ENCODE data around the gene SPECC1. TPM values are rescaled to one million over a fixed set of nuclear protein-coding genes. Genes with fewer than 3 reads are reported as not detected.

SPECC1 gene
- total and polyA plus RNA-seq, 8 donors = 6.1 to 38.3 (median 7.1) TPM

GRCh38 chr17:20273741-20274500 is 264.8 kb downstream of the SPECC1 start:
- Histone ChIP-seq H3K27me3 (no peaks in the 10 kb centered on the region), H3K4me3 (no peak overlapping the region), H3K36me3 (no peaks in the 10 kb centered on the region), H3K4me1 (no peaks in the 10 kb centered on the region), H3K9me3 (no peaks in the 10 kb centered on the region), H3K27ac (no peak overlapping the region)
- TF ChIP-seq, protein P1, sequence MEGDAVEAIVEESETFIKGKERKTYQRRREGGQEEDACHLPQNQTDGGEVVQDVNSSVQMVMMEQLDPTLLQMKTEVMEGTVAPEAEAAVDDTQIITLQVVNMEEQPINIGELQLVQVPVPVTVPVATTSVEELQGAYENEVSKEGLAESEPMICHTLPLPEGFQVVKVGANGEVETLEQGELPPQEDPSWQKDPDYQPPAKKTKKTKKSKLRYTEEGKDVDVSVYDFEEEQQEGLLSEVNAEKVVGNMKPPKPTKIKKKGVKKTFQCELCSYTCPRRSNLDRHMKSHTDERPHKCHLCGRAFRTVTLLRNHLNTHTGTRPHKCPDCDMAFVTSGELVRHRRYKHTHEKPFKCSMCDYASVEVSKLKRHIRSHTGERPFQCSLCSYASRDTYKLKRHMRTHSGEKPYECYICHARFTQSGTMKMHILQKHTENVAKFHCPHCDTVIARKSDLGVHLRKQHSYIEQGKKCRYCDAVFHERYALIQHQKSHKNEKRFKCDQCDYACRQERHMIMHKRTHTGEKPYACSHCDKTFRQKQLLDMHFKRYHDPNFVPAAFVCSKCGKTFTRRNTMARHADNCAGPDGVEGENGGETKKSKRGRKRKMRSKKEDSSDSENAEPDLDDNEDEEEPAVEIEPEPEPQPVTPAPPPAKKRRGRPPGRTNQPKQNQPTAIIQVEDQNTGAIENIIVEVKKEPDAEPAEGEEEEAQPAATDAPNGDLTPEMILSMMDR (IDR thresholded peaks at IDR 0.05) = no peak
- no peak for ATAC-seq
- no peak for DNase-seq
- intact Hi-C loops (cut with DNase I) = no loop called here

DNA sequence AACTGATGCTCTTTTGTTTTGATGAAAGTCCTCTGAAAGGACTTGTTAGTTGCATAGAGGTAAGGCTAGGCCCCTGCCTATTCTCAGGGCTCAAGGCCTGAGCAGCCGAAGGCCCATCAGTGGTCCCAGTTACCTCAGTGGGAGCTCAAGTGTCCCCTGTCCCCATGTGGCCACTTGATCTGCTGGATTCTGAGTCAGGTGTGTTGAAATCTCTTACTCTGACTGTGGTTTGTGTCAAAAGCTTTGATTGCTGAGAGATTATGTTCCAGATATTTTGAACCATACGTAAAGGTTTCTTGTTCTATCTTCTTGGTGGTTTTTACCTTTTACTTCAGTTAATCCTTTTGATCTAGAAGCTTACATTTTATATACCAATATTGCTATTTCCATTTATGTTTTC is 266.5 kb downstream of the SPECC1 start:
- no peaks in the 10 kb centered on the region for H3K27me3 ChIP-seq
- TF ChIP-seq, protein P1 (IDR thresholded peaks at IDR 0.05) = no peak
- no peak overlapping the region for H3K4me3 ChIP-seq
- H3K4me1 ChIP-seq = no peaks in the 10 kb centered on the region
- no peak overlapping the region for H3K27ac ChIP-seq
- intact Hi-C loops (cut with DNase I) = no loop called here
- no peaks in the 10 kb centered on the region for H3K36me3 ChIP-seq
- no peak for ATAC-seq
- DNase-seq = no peak
- H3K9me3 ChIP-seq = no peaks in the 10 kb centered on the region

- Histone ChIP-seq H3K9me3 (no peaks in the 10 kb centered on the region), H3K36me3 (no peaks in the 10 kb centered on the region), H3K27me3 (no peaks in the 10 kb centered on the region), H3K27ac (no peak overlapping the region), H3K4me3 (no peak overlapping the region), H3K4me1 (peaks cover 0 to 4% of the 10 kb centered on the region in 2 donors)
- no peak for ATAC-seq
- TF ChIP-seq, protein P1 (IDR thresholded peaks at IDR 0.05) = no peak
- intact Hi-C loops (cut with DNase I) = no loop called here
- no peak for DNase-seq
Measured at GRCh38 chr17:20276421-20276820, 267.3 kb downstream of the SPECC1 start.

- ATAC-seq (no peak), DNase-seq (no peak)
- Histone ChIP-seq H3K4me3 (no peak overlapping the region), H3K9me3 (no peaks in the 10 kb centered on the region), H3K27ac (no peak overlapping the region), H3K4me1 (peaks cover 0 to 17% of the 10 kb centered on the region in 2 donors), H3K27me3 (no peaks in the 10 kb centered on the region), H3K36me3 (no peaks in the 10 kb centered on the region)
- intact Hi-C loops (cut with DNase I) = no loop called here
- TF ChIP-seq, protein P1 (IDR thresholded peaks at IDR 0.05) = no peak
Measured at GRCh38 chr17:20278805-20279204, 269.6 kb downstream of the SPECC1 start.

DNA sequence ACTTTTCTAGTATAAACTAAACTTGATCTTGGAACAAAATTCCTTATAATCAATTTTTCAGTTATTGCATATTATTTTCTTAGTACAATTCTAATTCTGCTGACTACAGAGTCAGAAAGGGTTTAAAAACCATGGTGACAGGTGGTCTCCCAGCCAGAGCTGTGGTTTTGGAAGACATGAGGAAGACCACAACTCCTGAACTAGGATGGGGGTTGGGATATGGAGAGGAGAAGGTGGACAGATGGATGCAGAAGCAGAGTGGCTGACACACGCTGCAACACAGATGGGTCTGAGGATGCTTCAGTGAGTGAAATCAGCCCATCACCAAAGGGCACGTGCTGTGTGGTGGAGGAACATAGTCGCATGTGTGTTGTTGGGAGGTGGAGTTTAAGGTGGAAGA is 270.5 kb downstream of the SPECC1 start:
- no peaks in the 10 kb centered on the region for H3K27me3 ChIP-seq
- no peak overlapping the region for H3K4me3 ChIP-seq
- H3K36me3 ChIP-seq = no peaks in the 10 kb centered on the region
- ATAC-seq = no peak
- no peak for DNase-seq
- H3K9me3 ChIP-seq = no peaks in the 10 kb centered on the region
- H3K27ac ChIP-seq = no peak overlapping the region
- H3K4me1 ChIP-seq = peaks cover 0 to 17% of the 10 kb centered on the region in 2 donors
- intact Hi-C loops (cut with DNase I) = no loop called here
- TF ChIP-seq, protein P1 (IDR thresholded peaks at IDR 0.05) = no peak
